ENCODE data around the gene PRKN.

The PRKN gene

DNA sequence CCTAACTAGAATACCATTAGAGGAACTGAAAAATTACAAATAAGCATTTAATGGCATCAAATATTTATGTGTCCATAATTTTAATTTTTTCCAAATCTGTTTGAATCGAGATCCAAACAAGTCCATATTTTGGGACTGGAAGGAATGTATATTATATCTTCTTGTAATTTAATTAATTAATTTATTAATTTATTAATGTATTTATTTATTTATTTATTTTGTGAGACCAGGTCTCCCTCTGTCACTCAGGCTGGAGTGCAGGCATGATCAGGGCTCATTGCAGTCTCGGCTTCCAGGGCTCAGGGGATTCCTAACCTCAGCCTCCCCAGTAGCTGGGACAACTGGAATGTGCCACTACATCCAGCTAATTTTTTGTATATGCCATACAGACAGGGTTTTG, 453.6 kb downstream of the PRKN start:
- TF ChIP-seq, protein P1, sequence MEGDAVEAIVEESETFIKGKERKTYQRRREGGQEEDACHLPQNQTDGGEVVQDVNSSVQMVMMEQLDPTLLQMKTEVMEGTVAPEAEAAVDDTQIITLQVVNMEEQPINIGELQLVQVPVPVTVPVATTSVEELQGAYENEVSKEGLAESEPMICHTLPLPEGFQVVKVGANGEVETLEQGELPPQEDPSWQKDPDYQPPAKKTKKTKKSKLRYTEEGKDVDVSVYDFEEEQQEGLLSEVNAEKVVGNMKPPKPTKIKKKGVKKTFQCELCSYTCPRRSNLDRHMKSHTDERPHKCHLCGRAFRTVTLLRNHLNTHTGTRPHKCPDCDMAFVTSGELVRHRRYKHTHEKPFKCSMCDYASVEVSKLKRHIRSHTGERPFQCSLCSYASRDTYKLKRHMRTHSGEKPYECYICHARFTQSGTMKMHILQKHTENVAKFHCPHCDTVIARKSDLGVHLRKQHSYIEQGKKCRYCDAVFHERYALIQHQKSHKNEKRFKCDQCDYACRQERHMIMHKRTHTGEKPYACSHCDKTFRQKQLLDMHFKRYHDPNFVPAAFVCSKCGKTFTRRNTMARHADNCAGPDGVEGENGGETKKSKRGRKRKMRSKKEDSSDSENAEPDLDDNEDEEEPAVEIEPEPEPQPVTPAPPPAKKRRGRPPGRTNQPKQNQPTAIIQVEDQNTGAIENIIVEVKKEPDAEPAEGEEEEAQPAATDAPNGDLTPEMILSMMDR (IDR thresholded peaks at IDR 0.05; ENCODE audit: low read depth, low read length), result no peak
- in situ Hi-C loops (cut with HindIII; ENCODE audit: low sequenced_read_pairs), result no loop called here
- no peak for DNase-seq (ENCODE audit: low read depth, low spot score)
- H3K4me3 ChIP-seq (ENCODE audit: low read depth, low read length), result no peak overlapping the region

DNA sequence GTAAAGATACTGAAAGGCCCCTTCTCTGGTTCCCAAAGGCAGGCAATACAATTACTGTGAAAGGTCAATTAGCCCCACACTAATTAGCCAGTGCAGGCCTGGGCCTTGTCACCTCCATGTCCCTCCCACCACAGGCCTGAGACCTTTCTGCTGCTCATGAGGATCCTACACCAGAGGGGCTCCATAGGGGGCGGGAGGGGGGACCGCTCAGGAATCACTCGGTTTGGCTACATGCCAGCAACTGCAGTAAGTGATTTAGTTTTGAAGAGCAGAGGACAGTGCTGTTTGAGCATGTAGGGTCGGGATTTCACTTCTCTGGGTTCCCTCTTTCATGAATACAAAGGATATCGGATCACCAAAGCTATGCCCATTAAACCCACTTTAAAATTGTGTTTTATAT, 455.6 kb downstream of the PRKN start:
- DNase-seq (ENCODE audit: low read depth, low spot score), result no peak
- no peak overlapping the region for H3K4me3 ChIP-seq (ENCODE audit: low read depth, low read length)
- in situ Hi-C loops (cut with HindIII; ENCODE audit: low sequenced_read_pairs), result no loop called here
- TF ChIP-seq, protein P1 (IDR thresholded peaks at IDR 0.05; ENCODE audit: low read depth, low read length), result no peak

DNA sequence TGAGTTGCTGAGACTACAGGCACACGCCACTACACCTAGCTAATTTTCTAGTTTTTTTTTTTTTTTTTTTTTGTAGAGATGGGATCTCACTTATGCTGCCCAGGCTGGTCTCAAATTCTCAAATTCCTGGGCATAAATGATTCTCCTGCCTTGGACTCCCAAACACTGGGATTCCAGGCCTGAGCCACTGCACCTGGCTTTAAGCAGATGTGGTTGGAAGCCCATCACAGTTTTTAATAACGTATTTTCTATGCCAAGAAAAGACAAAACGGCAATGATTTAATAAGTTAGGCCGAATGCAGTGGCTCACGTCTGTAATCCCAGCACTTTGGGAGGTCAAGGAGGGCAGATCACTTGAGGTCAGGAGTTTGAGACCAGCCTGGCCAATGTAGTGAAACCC, 456.6 kb downstream of the PRKN start:
- no peak overlapping the region for H3K4me3 ChIP-seq (ENCODE audit: low read depth, low read length)
- TF ChIP-seq, protein P1 (IDR thresholded peaks at IDR 0.05; ENCODE audit: low read depth, low read length), result no peak
- no peak for DNase-seq (ENCODE audit: low read depth, low spot score)
- in situ Hi-C loops (cut with HindIII; ENCODE audit: low sequenced_read_pairs), result no loop called here

GRCh38 chr6:162267641-162268040, 459.9 kb downstream of the PRKN start:
- DNase-seq (ENCODE audit: low read depth, low spot score), result no peak
- TF ChIP-seq, protein P1 (IDR thresholded peaks at IDR 0.05; ENCODE audit: low read depth, low read length), result no peak
- in situ Hi-C loops (cut with HindIII; ENCODE audit: low sequenced_read_pairs), result no loop called here

DNA sequence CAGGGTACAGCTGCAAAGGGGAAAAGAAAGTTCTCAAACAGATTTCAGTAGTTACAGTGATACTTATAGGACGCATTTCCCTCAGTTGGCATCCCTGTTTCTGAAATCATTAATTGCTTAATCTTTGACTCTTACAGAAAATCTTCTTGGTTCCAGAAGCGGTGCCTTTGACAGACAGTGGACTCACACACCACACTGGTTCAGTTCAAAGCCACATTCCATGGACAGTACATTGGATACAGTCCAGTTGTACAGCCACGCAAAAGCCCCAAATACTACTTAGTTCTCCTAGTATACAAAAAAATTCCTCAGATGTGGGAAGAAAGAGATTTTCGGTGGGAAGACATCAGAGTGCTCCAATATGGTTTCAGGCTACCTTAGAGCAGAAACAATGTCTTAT, 460.4 kb downstream of the PRKN start:
- in situ Hi-C loops (cut with HindIII; ENCODE audit: low sequenced_read_pairs), result no loop called here
- DNase-seq (ENCODE audit: low read depth, low spot score), result no peak
- TF ChIP-seq, protein P1 (IDR thresholded peaks at IDR 0.05; ENCODE audit: low read depth, low read length), result no peak

More at GRCh38 chr6:162267641-162268040, 459.9 kb downstream of the PRKN start:
- H3K4me3 ChIP-seq (ENCODE audit: low read depth, low read length), result no peak overlapping the region

GRCh38 chr6:162264581-162264980, 463.0 kb downstream of the PRKN start:
- TF ChIP-seq, protein P1 (IDR thresholded peaks at IDR 0.05; ENCODE audit: low read depth, low read length), result no peak
- in situ Hi-C loops (cut with HindIII; ENCODE audit: low sequenced_read_pairs), result no loop called here
- H3K4me3 ChIP-seq (ENCODE audit: low read depth, low read length), result no peak overlapping the region
- DNase-seq (ENCODE audit: low read depth, low spot score), result no peak

More for the DNA sequence above, 460.4 kb downstream of the PRKN start:
- no peak overlapping the region for H3K4me3 ChIP-seq (ENCODE audit: low read depth, low read length)

Measured in astrocyte of the spinal cord (primary cell).